Mesothelial cell of epicardium (in vitro differentiated cells): ENCODE measurements around the gene LRRIQ3. TPM values are rescaled to one million over a fixed set of nuclear protein-coding genes. Genes with fewer than 3 reads are reported as not detected.

Source experiments
- DNase-seq, 2 experiments: peaks; one replicate each; pipeline ENCODE4 v3.0.0; 2021; ENCODE audit warnings: low spot score in 2 of 2; ENCODE audit not compliant: unreplicated experiment in 2 of 2
- H3K27ac Mint-ChIP-seq: 2 replicates; pipeline ENCODE4 v1.8.0; 2021; ENCODE audit warnings: mixed read lengths
- H3K27me3 Mint-ChIP-seq: 2 replicates; pipeline ENCODE4 v1.8.0; 2021; ENCODE audit warnings: low read depth, mixed read lengths
- H3K36me3 Mint-ChIP-seq: 2 replicates; pipeline ENCODE4 v1.8.0; 2021; ENCODE audit warnings: mixed read lengths
- H3K4me1 Mint-ChIP-seq: 2 replicates; pipeline ENCODE4 v1.8.0; 2021; ENCODE audit warnings: mixed read lengths
- H3K4me3 Mint-ChIP-seq: 2 replicates; pipeline ENCODE4 v1.8.0; 2021; ENCODE audit warnings: mild to moderate bottlenecking, moderate library complexity, mixed read lengths
- H3K9me3 Mint-ChIP-seq: 2 replicates; pipeline ENCODE4 v1.8.0; 2021; ENCODE audit warnings: mixed read lengths
- CTCF ChIP-seq: fragments of 200-600 bp; sonication (generic); IDR thresholded peaks from one replicate; pipeline ENCODE4 v1.5.0; 2021; ENCODE audit warnings: antibody characterized with exemption; ENCODE audit not compliant: unreplicated experiment
- total RNA-seq: library from RNA; stranded (reverse); gene quantifications from 3 replicates; pipeline ENCODE4 v1.2.1, GENCODE V29; 2021

LRRIQ3 gene
- total RNA-seq, 1 donor from 2014 or later, result 0.51 TPM

GRCh38 chr1:74050386-74050785 is 147.6 kb downstream of the LRRIQ3 start:
- Mint-ChIP-seq H3K9me3 (peaks cover 15% of the 10 kb centered on the region), H3K4me1 (no peaks in the 10 kb centered on the region), H3K27ac (no peak overlapping the region), H3K36me3 (no peaks in the 10 kb centered on the region), H3K4me3 (no peak overlapping the region), H3K27me3 (no peaks in the 10 kb centered on the region)
- no peak for DNase-seq
- no peak for TF ChIP-seq CTCF

- no peaks in the 10 kb centered on the region for H3K36me3 Mint-ChIP-seq
- no peak for DNase-seq
- no peaks in the 10 kb centered on the region for H3K27me3 Mint-ChIP-seq
- no peak overlapping the region for H3K4me3 Mint-ChIP-seq
- H3K9me3 Mint-ChIP-seq, result peaks cover 40% of the 10 kb centered on the region
- no peak for TF ChIP-seq CTCF
- H3K4me1 Mint-ChIP-seq, result no peaks in the 10 kb centered on the region
- no peak overlapping the region for H3K27ac Mint-ChIP-seq
Measured at GRCh38 chr1:74038042-74038441, 159.9 kb downstream of the LRRIQ3 start.

GRCh38 chr1:74012583-74012982 is 185.4 kb downstream of the LRRIQ3 start:
- H3K9me3 Mint-ChIP-seq, result no peaks in the 10 kb centered on the region
- H3K36me3 Mint-ChIP-seq, result no peaks in the 10 kb centered on the region
- no peak for DNase-seq
- H3K4me1 Mint-ChIP-seq, result no peaks in the 10 kb centered on the region
- H3K27ac Mint-ChIP-seq, result no peak overlapping the region
- no peak for TF ChIP-seq CTCF
- H3K4me3 Mint-ChIP-seq, result no peak overlapping the region
- no peaks in the 10 kb centered on the region for H3K27me3 Mint-ChIP-seq

GRCh38 chr1:74011736-74012135 is 186.2 kb downstream of the LRRIQ3 start:
- no peak for DNase-seq
- Mint-ChIP-seq H3K27ac (no peak overlapping the region), H3K36me3 (no peaks in the 10 kb centered on the region), H3K4me1 (no peaks in the 10 kb centered on the region), H3K4me3 (no peak overlapping the region), H3K9me3 (no peaks in the 10 kb centered on the region), H3K27me3 (no peaks in the 10 kb centered on the region)
- no peak for TF ChIP-seq CTCF

GRCh38 chr1:74010206-74010605 is 187.8 kb downstream of the LRRIQ3 start:
- H3K4me1 Mint-ChIP-seq, result peaks cover 3% of the 10 kb centered on the region
- TF ChIP-seq CTCF, result no peak
- H3K36me3 Mint-ChIP-seq, result no peaks in the 10 kb centered on the region
- H3K27me3 Mint-ChIP-seq, result no peaks in the 10 kb centered on the region
- H3K27ac Mint-ChIP-seq, result no peak overlapping the region
- H3K9me3 Mint-ChIP-seq, result no peaks in the 10 kb centered on the region
- no peak overlapping the region for H3K4me3 Mint-ChIP-seq
- no peak for DNase-seq

GRCh38 chr1:74005533-74005932 is 192.4 kb downstream of the LRRIQ3 start:
- H3K4me1 Mint-ChIP-seq, result peaks cover 6% of the 10 kb centered on the region
- DNase-seq, result no peak
- no peak for TF ChIP-seq CTCF
- H3K27ac Mint-ChIP-seq, result no peak overlapping the region
- no peaks in the 10 kb centered on the region for H3K27me3 Mint-ChIP-seq
- no peak overlapping the region for H3K4me3 Mint-ChIP-seq
- H3K36me3 Mint-ChIP-seq, result no peaks in the 10 kb centered on the region
- no peaks in the 10 kb centered on the region for H3K9me3 Mint-ChIP-seq
